Fibroblast of lung (primary cell): Measurements from ENCODE around the gene TBC1D22A. TPM values are rescaled to one million over a fixed set of nuclear protein-coding genes. Genes with fewer than 3 reads are reported as not detected.

Experiments used
- DNase-seq, 2 donors: peaks; one replicate each; pipeline versions ENCODE4 v3.0.0 to v3.0.0-alpha.2; 2010; ENCODE audit warnings: low read depth in 2 of 2
- H2AFZ ChIP-seq: 2 replicates; pipeline ENCODE4 v1.5.1; 2012; ENCODE audit warnings: low read length, control low read depth, inconsistent platforms
- H3K27ac ChIP-seq: 2 replicates; pipeline ENCODE4 v1.5.1; 2011; ENCODE audit warnings: low read length, control low read depth; ENCODE audit not compliant: insufficient read depth
- H3K27me3 ChIP-seq: 2 replicates; pipeline ENCODE4 v1.5.1; 2011; ENCODE audit warnings: mild to moderate bottlenecking, low read length; ENCODE audit not compliant: control insufficient read depth, insufficient read depth
- H3K36me3 ChIP-seq: 2 replicates; pipeline ENCODE4 v1.5.1; 2011; ENCODE audit warnings: low read length; ENCODE audit not compliant: control insufficient read depth, insufficient read depth
- H3K4me1 ChIP-seq: 2 replicates; pipeline ENCODE4 v1.5.1; 2011; ENCODE audit warnings: low read length; ENCODE audit not compliant: control insufficient read depth, insufficient read depth; ENCODE audit errors: extremely low read depth
- H3K4me2 ChIP-seq: 2 replicates; pipeline ENCODE4 v1.5.1; 2011; ENCODE audit warnings: low read length, control low read depth; ENCODE audit not compliant: insufficient read depth; ENCODE audit errors: extremely low read depth
- H3K4me3 ChIP-seq, 4 experiments: fragments of 200-600 bp in 1 of 4; sonication (generic) in 1 of 4; replicated peaks in 1 of 4; 2 replicates each; pipeline ENCODE4 v1.5.1; 2011 to 2016; ENCODE audit warnings: low read length in 4 of 4, low read depth in 3 of 4, mild to moderate bottlenecking in 3 of 4, control low read depth in 2 of 4, inconsistent platforms in 1 of 4, mixed read lengths in 1 of 4; ENCODE audit not compliant: insufficient read depth in 1 of 4; ENCODE audit errors: control extremely low read depth in 1 of 4
- H3K79me2 ChIP-seq: 2 replicates; pipeline ENCODE4 v1.5.1; 2012; ENCODE audit warnings: mild to moderate bottlenecking, low read length, inconsistent platforms; ENCODE audit not compliant: control insufficient read depth, insufficient read depth
- H3K9ac ChIP-seq: 2 replicates; pipeline ENCODE4 v1.5.1; 2011; ENCODE audit warnings: mild to moderate bottlenecking, low read length, control low read depth; ENCODE audit not compliant: insufficient read depth
- H3K9me3 ChIP-seq: 2 replicates; pipeline ENCODE4 v1.5.1; 2012; ENCODE audit warnings: low read depth, low read length; ENCODE audit not compliant: control insufficient read depth, insufficient read depth
- H4K20me1 ChIP-seq: 2 replicates; pipeline ENCODE4 v1.5.1; 2011; ENCODE audit warnings: low read length; ENCODE audit not compliant: control insufficient read depth, insufficient read depth; ENCODE audit errors: extremely low read depth
- CTCF ChIP-seq, 2 donors: IDR thresholded peaks in 1 of 2; conservative IDR thresholded peaks in 1 of 2; 1 replicate in 1 of 2; 2 replicates in 1 of 2; pipeline ENCODE4 v1.5.1; 2011 to 2012; ENCODE audit warnings: low read length in 2 of 2, control low read depth in 1 of 2, inconsistent platforms in 1 of 2, low read depth in 1 of 2, mild to moderate bottlenecking in 1 of 2
- EZH2 ChIP-seq: IDR thresholded peaks from 2 replicates; pipeline ENCODE4 v1.5.1; 2012; ENCODE audit warnings: low read length, control low read depth, mild to moderate bottlenecking; ENCODE audit errors: missing control alignments
- polyA plus RNA-seq, 2 donors: library from polyadenylated mRNA; depleted of rRNA in 1 of 2; stranded (reverse) in 1 of 2; unstranded in 1 of 2; fragments of >200 nt; gene quantifications; 2 replicates each; pipeline ENCODE4 v1.2.1, GENCODE V29; 2011 to 2012; ENCODE audit warnings: missing spikeins in 1 of 2
- total RNA-seq: library from RNA; depleted of rRNA; stranded (reverse); fragments of >200 nt; gene quantifications from 2 replicates; pipeline ENCODE4 v1.2.1, GENCODE V29; 2014

The TBC1D22A gene
- total and polyA plus RNA-seq, 2 donors (not counting 1 experiment from before 2014, with no cell fraction given), result 11.6 to 17.6 TPM

GRCh38 chr22:46871826-46872225, 109.4 kb downstream of the TBC1D22A start:
- DNase-seq, result no peak
- Histone ChIP-seq H3K9ac (no peak overlapping the region), H3K4me3 (no peak overlapping the region), H3K36me3 (no peaks in the 10 kb centered on the region), H3K79me2 (no peaks in the 10 kb centered on the region), H3K4me2 (no peak overlapping the region), H4K20me1 (no peaks in the 10 kb centered on the region), H3K9me3 (no peaks in the 10 kb centered on the region), H3K27ac (no peak overlapping the region), H3K4me1 (no peaks in the 10 kb centered on the region), H2AFZ (no peak overlapping the region), H3K27me3 (no peaks in the 10 kb centered on the region)
- TF ChIP-seq EZH2, result no peak
- TF ChIP-seq CTCF (conservative IDR thresholded peaks at IDR 0.05 in 1 of 2, IDR thresholded peaks at IDR 0.05 in 1 of 2; ENCODE audit: low read depth in 1 of 2, low read length in 2 of 2), result no peak

- Histone ChIP-seq H3K79me2 (no peaks in the 10 kb centered on the region), H3K27me3 (no peaks in the 10 kb centered on the region), H3K4me3 (no peak overlapping the region), H3K9me3 (no peaks in the 10 kb centered on the region), H3K4me1 (no peaks in the 10 kb centered on the region), H3K9ac (no peak overlapping the region), H2AFZ (no peak overlapping the region), H3K27ac (no peak overlapping the region), H4K20me1 (no peaks in the 10 kb centered on the region), H3K4me2 (no peak overlapping the region), H3K36me3 (no peaks in the 10 kb centered on the region)
- TF ChIP-seq EZH2 (no peak), CTCF (conservative IDR thresholded peaks at IDR 0.05 in 1 of 2, IDR thresholded peaks at IDR 0.05 in 1 of 2; ENCODE audit: low read depth in 1 of 2, low read length in 2 of 2) (no peak)
- peak in 1 of 2 donors; percentile 3 for DNase-seq
Measured at GRCh38 chr22:46875089-46875488, 112.6 kb downstream of the TBC1D22A start.

GRCh38 chr22:46876357-46876934, 114.0 kb downstream of the TBC1D22A start:
- Histone ChIP-seq H3K79me2 (no peaks in the 10 kb centered on the region), H3K9me3 (no peaks in the 10 kb centered on the region), H3K9ac (no peak overlapping the region), H3K27me3 (no peaks in the 10 kb centered on the region), H3K36me3 (no peaks in the 10 kb centered on the region), H3K4me3 (no peak overlapping the region), H3K27ac (no peak overlapping the region), H4K20me1 (no peaks in the 10 kb centered on the region), H3K4me2 (no peak overlapping the region), H2AFZ (no peak overlapping the region), H3K4me1 (no peaks in the 10 kb centered on the region)
- no peak for DNase-seq
- TF ChIP-seq CTCF (conservative IDR thresholded peaks at IDR 0.05 in 1 of 2, IDR thresholded peaks at IDR 0.05 in 1 of 2; ENCODE audit: low read depth in 1 of 2, low read length in 2 of 2) (no peak), EZH2 (no peak)
